ENCODE measurements around the gene DPH5. TPM values are rescaled to one million over a fixed set of nuclear protein-coding genes. Genes with fewer than 3 reads are reported as not detected.

The DPH5 gene
- total and polyA plus RNA-seq, 12 donors = 26.3 to 44.3 (median 35.3) TPM

GRCh38 chr1:100943533-100943932 is 82.1 kb downstream of the DPH5 start:
- peaks cover 0 to 18% (median 0%) of the 10 kb centered on the region in 11 donors for H3K9me3 ChIP-seq
- H3K4me1 ChIP-seq = peaks cover 0 to 2% (median 0%) of the 10 kb centered on the region in 9 donors
- ATAC-seq = no peak
- H3K27ac ChIP-seq = no peak overlapping the region
- no peaks in the 10 kb centered on the region for H3K27me3 ChIP-seq
- intact Hi-C loops (cut with DNase I) = no loop called here
- no peak overlapping the region for H3K4me3 ChIP-seq
- DNase-seq = no peak
- H3K36me3 ChIP-seq = peaks cover 0 to 42% (median under 1%) of the 10 kb centered on the region in 9 donors
- 97% methylated on average over 1 of the region's 1 CpG for WGBS, 2 donors
- TF ChIP-seq CTCF (IDR thresholded peaks at IDR 0.05) = no peak

- Histone ChIP-seq H3K36me3 (peaks cover 0 to 52% (median 11%) of the 10 kb centered on the region in 9 donors), H3K27me3 (no peaks in the 10 kb centered on the region), H3K27ac (no peak overlapping the region), H3K4me3 (no peak overlapping the region), H3K4me1 (no peaks in the 10 kb centered on the region), H3K9me3 (peaks cover 0 to 12% (median 0%) of the 10 kb centered on the region in 11 donors)
- 90 to 94% methylated on average over 2 of the region's 2 CpGs for WGBS, 2 donors
- ATAC-seq (no peak), DNase-seq (no peak)
- intact Hi-C loops (cut with DNase I) = no loop called here
- no peak for TF ChIP-seq CTCF (IDR thresholded peaks at IDR 0.05)
Measured at GRCh38 chr1:100942304-100943046, 83.1 kb downstream of the DPH5 start.

- intact Hi-C loops (cut with DNase I) = no loop called here
- H3K4me3 ChIP-seq = no peak overlapping the region
- H3K4me1 ChIP-seq = no peaks in the 10 kb centered on the region
- no peaks in the 10 kb centered on the region for H3K27me3 ChIP-seq
- H3K36me3 ChIP-seq = peaks cover 0 to 60% (median 11%) of the 10 kb centered on the region in 9 donors
- DNase-seq = no peak
- no peak overlapping the region for H3K27ac ChIP-seq
- no peak for ATAC-seq
- 95% methylated on average over 9 of the region's 9 CpGs for WGBS, 2 donors
- H3K9me3 ChIP-seq = peaks cover 0 to 8% (median 0%) of the 10 kb centered on the region in 11 donors
- TF ChIP-seq CTCF (IDR thresholded peaks at IDR 0.05) = no peak
Measured at GRCh38 chr1:100941580-100942216, 83.9 kb downstream of the DPH5 start.

GRCh38 chr1:100941098-100941527 is 84.5 kb downstream of the DPH5 start:
- TF ChIP-seq CTCF (IDR thresholded peaks at IDR 0.05) = no peak
- intact Hi-C loops (cut with DNase I) = no loop called here
- Histone ChIP-seq H3K27me3 (no peaks in the 10 kb centered on the region), H3K27ac (no peak overlapping the region), H3K4me3 (no peak overlapping the region), H3K4me1 (no peaks in the 10 kb centered on the region), H3K9me3 (peaks cover 0 to 7% (median 0%) of the 10 kb centered on the region in 11 donors), H3K36me3 (peaks cover 0 to 66% (median 11%) of the 10 kb centered on the region in 9 donors)
- 97% methylated on average over 1 of the region's 1 CpG for WGBS, 2 donors
- DNase-seq = no peak
- ATAC-seq = no peak

Other genes starting within 250 kb of the DPH5 start
- gene EXTL2, start 130.9 kb downstream of the DPH5 start, total RNA-seq = 10 to 100 TPM in 1 of 10 donors, 1 to 10 TPM in 9; 6.0 to 10.3 (median 8.2) TPM
- gene EXTL2, start 130.9 kb downstream of the DPH5 start, polyA plus RNA-seq = 10 to 100 TPM in 1 of 2 donors, 1 to 10 TPM in 1; 5.0 to 12.0 TPM
- gene SLC30A7, start 129.7 kb downstream of the DPH5 start, total RNA-seq = 10 to 100 TPM in 1 of 10 donors, 1 to 10 TPM in 9; 4.0 to 16.2 (median 5.8) TPM
- 1 to 10 TPM; 1.7 to 2.6 TPM for gene SLC30A7, start 129.7 kb downstream of the DPH5 start, polyA plus RNA-seq
- gene S1PR1, start 211.2 kb upstream of the DPH5 start, total RNA-seq = 10 to 100 TPM; 37.4 to 82.2 (median 55.2) TPM
- 10 to 100 TPM; 50.3 to 51.2 TPM for gene S1PR1, start 211.2 kb upstream of the DPH5 start, polyA plus RNA-seq

Data from heart right ventricle (tissue), 16 donors.